CD4-positive, alpha-beta T cell treated with Interleukin-4 for 4 hours (primary cell): ENCODE data around the gene SMIM3.
"Not testable (repeated sequence)": the region's sequence is repeated elsewhere in the genome, so short reads cannot be mapped to it uniquely, and the experiment has no call there.

ENCODE experiments used
- DNase-seq: peaks from one replicate; pipeline ENCODE4 v3.0.0-alpha.2; 2020

SMIM3 gene

GRCh38 chr5:150765799-150766169, 12.8 kb upstream of the SMIM3 start:
- no peak for DNase-seq

DNA sequence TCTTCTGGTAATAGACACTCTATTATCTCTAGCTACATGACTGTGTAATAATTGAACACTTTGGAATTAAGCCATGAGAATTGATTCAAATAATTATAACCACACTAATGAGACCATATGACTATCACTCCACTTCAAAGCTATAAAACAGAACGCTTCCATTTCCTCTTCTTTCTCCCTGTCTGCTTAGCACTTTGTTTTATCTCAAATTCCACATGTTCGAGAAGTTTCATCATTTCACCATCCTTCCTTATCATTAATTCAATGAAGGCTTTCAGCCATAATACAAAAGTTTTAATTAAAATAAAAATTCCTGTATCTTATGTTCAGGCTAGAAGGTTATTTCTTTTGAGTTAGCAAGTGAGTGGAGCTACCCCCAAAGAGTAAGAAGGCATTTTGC, 12.3 kb upstream of the SMIM3 start:
- no peak for DNase-seq

GRCh38 chr5:150771034-150771795, 7.3 kb upstream of the SMIM3 start:
- no peak for DNase-seq

- no peak for DNase-seq
Observed at GRCh38 chr5:150774145-150774544, 4.4 kb upstream of the SMIM3 start.

DNA sequence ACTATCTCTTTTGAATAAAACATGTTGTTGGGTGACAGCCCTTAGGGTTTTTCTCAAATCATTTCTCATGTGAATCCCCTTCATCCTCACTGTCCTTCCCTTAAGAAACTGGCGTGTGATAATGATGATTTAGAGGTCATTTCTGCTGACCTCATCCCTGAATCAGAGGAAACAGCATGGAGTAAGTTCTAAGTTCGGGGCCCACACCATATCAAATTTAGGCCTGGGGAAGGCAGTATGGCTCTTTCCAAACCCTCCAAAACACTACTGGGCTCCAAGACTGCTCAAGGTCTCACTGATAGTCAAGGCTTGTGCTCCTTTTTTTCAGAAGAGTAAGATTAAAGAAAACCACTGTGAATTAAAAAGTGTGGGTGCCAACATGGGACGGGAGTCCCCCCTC, 872 bp upstream of the SMIM3 start:
- no peak for DNase-seq

GRCh38 chr5:150778088-150778516, 455 bp upstream of the SMIM3 start:
- no peak for DNase-seq

DNA sequence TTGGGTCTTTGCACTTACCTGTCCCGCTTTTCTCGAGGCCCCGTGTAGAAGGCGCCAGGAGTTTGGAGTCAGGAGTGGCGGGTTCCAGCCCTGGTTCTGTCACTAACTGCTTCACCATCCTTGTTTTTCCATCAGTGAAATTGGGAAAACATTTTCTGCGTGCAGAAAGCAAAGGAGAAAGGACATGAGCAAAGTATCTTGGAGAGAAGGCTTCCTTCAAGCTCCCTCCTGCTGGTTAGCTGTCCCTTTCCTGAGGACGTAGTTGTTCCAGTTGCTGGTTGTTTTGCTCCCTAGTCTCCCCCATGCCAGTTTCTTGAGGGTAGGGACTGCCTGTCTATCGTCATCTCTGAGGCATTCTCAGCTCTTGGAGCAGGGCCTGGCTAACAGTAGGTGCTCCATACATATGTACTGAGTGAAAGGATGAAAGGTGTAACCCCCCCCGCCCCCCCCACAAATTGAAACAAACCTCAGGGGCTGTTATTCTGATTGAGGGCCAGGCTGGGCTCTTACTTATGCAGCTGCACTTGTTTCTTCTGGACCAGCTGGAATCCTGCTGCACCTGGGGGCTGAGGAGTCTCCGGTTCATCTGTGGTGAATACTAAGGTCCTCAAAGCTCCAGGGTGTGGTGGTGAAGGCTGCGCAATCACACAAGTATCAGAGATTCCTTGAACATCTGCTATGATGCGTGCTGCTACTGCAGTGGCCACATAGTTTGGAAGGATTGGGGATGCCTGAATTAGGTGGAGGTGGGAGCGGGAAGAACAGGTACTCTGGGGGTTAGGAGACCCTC, 1.0 kb downstream of the SMIM3 start:
- DNase-seq: no peak

DNA sequence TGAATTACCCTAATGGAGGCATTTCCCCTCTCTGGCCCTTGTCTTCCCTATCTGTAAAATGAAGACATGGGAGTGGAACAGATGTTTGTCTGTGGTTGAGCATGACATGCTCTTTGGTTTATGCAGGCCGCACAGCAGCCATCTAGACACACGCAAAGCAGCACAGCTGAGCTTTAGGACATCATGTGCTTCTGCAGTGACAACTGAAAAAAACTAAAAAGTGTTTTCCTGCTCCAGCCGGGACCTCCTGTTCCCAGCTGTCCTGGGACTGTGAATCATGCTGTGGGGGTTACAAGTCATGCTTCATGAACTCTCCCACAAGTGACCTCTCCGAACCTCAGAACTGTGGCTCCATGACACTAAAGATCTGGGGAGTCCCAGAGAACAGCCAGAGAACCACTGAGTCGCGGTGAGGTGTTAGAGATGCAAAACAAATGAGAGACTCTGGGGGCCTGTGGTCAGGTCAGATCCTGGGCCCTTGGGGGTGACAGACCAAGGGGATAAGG, 1.7 kb downstream of the SMIM3 start:
- no peak for DNase-seq

DNA sequence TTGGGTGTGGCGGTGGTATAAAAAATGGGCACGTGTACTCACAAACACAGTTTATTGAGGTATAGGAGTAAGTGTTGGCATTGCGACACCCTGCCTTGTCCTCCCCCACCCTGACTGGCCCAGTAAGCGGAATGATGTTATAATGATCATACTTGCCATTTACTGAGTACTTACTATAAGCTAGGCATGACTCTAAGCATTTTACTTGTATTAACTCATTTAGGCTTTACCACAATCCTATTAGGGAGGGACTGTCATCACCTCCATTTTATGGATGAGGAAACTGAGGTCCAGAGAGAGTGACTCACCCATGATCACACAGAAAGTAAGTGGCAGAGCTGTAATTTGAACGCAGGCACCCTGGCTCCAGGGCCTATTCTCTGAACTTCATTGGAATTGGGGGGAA, 2.3 kb downstream of the SMIM3 start:
- DNase-seq: no peak

DNA sequence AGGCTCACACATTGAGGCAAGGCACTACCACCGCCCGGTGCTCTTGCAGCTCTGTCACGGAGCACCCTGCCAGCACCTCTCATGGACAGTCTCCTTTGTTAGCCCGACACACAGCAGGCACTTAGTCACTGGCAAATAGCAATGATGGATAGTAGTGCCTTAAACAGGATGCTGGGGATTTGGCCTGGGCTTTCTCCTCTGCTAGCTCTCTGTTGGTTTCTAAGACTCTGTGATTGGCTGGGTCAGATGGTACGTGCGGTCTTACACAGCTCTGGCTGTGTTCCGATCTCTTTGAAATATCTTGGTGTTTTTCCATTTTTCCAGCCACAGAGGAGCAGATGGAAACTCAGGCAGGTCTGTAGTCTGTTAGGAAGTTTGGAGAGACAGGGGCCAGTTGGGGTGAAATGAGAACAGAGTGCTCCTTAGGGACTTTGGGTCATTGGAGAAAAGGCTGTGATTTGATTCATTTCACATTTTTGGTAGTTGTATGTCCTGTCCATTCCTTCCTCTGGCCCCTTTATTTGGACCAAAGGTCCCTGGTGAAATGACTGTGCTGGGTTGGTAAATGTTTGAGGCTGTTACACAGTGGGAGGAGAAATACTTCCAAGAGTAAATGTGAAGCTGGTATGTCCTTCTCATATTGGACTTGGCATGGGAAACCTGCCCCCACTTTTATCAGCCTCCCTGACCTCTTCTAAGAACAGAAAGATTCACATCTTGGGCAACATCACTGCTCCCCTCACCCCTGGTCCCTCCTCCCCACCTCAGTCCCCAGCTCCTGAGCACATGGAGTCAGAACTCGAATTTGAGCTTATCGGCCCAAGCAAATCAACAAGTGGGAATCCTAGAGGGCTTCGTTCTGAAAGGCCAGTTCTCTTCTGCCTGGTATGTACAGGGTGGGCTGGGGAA, 3.4 kb downstream of the SMIM3 start:
- no peak for DNase-seq

DNA sequence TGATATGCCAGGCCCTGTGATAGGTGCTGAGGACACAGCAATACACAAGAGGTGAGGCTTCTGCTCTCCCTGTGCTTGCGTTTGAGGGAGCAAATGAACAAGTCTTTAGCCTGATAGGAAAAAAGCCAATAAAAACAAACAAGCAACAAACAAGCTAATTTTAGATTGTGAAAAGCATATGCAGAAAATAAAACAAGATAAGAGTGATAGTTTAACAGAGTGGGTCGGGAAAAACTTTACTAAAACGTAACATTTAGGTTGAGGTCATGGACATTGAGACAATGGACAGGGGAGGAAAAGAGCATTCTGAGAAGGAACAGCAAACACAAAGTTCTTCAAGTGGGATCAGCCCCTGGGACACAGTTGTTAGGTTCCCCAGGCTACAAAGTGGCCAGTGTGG, 4.3 kb downstream of the SMIM3 start:
- no peak for DNase-seq

DNA sequence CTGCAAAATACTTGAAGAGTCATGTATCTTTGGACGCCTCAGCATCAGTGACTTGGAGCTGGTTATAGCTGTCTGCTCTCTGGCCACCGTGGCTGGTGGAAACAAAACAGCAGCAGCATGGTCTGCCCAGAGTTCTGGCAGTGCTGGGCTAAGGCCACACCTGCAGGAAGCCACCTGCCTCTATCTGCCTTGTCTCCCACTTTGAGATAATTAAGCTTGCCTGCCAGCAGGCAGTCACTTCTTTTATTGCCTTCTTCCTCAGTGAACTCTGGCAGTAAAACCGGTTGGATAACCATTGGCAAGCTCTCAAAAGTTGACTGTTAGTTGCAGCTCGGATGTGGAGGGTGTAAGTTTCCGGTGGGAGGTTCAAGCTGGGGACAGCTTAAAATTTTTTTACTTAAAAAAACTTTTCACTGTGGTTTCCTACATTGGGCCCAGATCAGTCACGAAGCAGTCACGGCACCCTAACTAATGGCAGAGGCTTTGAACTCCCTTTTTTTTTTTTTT, 4.9 kb downstream of the SMIM3 start:
- DNase-seq: peak; percentile 80

DNA sequence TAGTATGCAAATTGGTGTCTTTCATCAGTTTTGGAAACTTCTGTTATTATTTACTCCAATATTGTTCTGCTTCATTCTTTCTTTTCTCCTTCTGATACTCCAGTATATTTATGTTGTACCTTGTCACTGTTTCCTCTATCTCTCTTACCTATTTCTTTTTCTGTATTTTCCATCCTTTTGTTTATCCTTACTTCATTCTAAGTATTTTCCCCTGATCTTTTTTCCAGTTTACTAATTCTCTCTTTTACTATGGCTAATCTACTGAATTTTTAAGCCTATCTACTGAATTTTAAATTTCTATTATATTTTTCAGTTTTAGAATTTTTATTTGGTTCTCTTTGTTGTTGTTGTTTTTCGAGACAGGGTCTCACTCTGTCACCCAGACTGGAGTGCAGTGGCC, 7.4 kb downstream of the SMIM3 start:
- no peak for DNase-seq

DNA sequence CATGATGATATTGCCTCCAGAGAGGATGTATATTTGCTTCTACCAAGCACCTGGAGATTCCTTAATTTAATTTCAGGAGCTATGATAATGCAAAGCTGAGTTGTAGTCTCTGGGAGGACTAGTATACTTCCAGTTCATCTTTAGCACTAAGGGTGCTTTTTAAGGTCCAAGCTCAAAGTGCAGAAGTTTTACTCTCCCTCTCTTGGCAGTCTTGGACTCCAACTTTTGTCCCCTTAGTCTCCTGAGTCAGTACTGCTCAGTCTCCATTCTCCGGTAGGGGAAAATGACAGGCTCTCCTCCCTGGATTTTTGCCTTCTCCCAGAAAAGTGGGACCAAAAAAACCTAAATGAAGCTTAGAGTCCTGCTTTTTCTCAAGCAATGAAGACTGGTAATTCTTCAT, 8.3 kb downstream of the SMIM3 start:
- no peak for DNase-seq

- no peak for DNase-seq
Observed at GRCh38 chr5:150787656-150788055, 9.1 kb downstream of the SMIM3 start.

GRCh38 chr5:150788977-150789376, 10.4 kb downstream of the SMIM3 start:
- DNase-seq: no peak

DNA sequence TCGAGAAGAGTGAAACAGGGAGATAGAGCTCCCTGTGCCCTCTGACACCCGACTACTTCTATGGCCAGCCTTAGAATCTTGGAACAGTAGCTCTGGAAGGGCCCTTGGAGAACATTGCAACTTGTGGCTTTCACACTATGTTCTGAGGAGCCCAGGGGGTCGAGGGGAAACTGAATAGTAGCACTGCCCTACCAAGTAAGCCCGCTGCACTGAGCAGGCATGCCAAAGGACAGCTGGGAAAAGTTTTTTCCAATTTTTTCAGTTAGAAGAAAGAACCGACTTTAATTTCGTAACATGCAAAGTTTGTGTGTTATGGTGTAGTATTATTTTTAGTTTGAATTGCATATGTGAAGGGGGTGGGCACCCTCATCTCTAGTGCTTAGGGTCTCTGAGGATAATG, 10.9 kb downstream of the SMIM3 start:
- no peak for DNase-seq

DNA sequence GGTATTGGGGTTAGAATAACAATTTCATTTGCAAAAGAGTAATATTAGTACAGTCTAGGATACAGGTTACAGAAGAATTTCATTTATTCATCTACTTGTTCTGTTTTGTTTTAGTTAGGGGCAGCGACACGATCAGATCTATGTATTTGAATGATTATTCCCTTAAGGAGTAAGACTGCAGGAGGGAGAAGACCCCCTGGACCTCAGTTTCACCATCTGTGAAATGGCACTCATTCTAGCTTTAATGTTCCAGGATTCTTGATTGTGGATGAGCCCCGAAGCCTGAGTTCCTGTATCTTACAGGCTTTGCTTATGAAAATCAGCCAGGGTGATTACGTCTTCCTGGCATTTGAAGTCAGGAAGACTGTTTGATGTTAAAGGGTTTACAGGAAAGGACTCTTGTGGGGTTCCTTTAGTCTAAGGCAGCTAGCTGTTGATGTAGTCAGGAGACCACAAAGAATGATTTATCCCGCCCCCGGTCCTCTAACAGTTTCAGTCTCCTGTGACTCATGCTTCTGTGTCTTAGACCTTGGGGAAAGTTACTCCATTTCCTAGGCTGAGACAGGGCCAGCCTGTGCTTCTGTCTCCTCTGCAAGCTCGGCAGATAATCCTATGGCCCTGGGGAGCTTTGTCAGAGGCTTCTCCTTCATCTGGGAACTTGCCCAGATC, 11.5 kb downstream of the SMIM3 start:
- DNase-seq: peak; percentile 72

DNA sequence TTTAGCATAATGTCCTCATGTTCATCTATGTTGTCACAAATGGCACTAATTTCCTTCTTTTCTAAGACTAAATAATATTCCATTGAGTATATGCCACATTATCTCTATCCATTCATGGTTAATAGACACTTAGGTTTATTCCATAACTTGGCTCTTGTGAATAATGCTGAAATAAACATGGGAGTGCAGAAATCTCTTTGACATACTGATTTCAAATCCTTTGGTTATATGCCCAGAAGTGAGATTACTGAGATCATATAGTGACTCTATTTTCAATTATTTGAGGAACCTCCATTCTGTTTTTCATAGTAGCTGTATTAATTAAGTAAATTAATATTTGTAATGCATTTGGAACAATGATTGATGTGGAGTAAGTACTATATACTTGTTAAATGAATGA, 13.0 kb downstream of the SMIM3 start:
- no peak for DNase-seq

DNA sequence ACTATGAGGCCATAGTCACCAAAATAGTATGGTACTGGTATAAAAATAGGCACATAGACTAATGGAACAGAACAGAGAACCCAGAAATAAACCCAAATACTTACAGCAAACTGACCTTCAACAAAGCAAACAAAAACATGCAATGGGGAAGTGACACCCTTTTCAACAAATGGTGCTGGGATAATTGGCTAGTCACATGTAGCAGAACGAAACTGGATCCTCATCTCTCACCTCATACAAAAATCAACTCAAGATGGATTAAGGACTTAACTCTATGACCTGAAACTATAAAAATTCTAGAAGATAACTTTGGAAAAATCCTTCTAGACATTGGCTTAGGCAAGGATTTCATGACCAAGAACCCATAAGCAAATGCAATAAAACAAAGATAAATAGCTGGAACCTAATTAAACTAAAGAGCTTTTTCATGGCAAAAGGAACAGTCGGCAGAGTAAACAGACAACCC, 14.9 kb downstream of the SMIM3 start:
- not testable (repeated sequence) for DNase-seq

DNA sequence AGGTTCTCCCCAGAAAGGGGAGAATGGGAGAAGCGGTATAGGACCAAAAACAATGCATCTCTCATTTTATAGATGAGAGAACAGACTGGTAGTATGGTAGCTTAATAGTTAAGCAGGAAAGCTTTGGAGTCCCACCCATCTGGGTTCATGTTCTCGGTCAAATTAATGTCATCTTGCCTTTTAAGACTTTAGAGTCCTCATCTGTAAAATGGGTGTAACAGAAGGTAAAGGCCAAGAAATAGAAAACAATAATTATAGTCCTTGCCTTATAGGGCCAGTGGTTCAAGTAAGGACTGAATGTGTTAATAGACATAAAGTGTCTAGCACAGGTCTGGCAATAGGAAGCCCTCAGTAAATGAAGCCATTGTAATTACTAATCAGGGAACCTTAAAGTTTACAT, 16.4 kb downstream of the SMIM3 start:
- DNase-seq: no peak

GRCh38 chr5:150797384-150797783, 18.8 kb downstream of the SMIM3 start:
- DNase-seq: no peak
